ENCODE results near the gene RMI2.
A peak's percentile ranks its signal among the peaks of the same experiment; 100 is the strongest.

Gene RMI2

GRCh38 chr16:11326084-11326736, 19.0 kb upstream of the RMI2 start:
- TF ChIP-seq CTCF (IDR thresholded peaks at IDR 0.05; ENCODE audit: extremely low read depth, missing control alignments): no peak
- no peak for DNase-seq (ENCODE audit: low spot score)

GRCh38 chr16:11326737-11327276, 18.5 kb upstream of the RMI2 start:
- no peak for DNase-seq (ENCODE audit: low spot score)
- TF ChIP-seq CTCF (IDR thresholded peaks at IDR 0.05; ENCODE audit: extremely low read depth, missing control alignments): no peak

DNA sequence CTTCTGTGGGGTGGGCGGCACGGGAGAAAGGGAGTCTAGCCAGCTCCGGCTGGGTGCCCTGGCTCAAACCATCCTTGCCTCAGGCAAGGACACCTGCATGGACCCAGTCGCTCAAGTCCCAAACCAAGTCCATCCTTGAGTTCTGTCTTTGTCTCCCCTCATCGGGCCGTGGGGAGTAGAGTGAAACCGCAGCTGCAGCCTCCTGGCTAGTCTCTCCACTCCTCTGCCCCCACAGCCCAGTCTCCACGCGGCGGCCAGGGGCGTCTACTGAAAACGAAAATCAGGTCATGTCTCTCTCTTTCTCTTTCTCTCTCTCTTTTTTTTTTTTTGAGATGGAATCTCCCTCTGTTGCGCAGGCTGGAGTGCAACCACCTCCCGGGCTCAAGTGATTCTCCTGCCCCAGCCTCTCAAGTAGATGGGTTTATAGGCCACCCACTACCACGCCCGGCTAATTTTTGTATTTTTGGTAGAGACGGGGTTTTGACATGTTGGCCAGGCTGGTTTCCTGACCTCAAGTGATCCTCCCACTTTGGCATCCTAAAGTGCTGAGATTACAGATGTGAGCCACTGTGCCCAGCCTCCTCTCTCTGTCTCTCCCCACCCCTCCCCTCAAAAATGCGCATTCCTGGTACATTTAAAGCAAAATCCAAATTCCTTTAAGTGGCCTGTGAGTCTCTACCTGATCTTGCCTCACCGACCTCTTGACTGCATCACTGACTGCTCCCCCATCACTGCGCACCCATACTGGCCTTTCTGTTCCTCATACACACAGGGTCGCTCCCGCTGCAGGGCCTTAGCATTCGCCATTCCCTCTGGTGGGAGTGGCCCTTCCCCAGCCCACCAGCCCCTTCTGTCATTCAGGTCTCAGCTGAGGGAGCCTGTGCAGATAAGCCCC, 17.7 kb upstream of the RMI2 start:
- no peak for TF ChIP-seq CTCF (IDR thresholded peaks at IDR 0.05; ENCODE audit: extremely low read depth, missing control alignments)
- DNase-seq (ENCODE audit: low spot score): peak; percentile 72

GRCh38 chr16:11328172-11329070, 16.8 kb upstream of the RMI2 start:
- peak; percentile 89 for DNase-seq (ENCODE audit: low spot score)
- no peak for TF ChIP-seq CTCF (IDR thresholded peaks at IDR 0.05; ENCODE audit: extremely low read depth, missing control alignments)

- TF ChIP-seq CTCF (IDR thresholded peaks at IDR 0.05; ENCODE audit: extremely low read depth, missing control alignments): no peak
- peak; percentile 71 for DNase-seq (ENCODE audit: low spot score)
Measured at GRCh38 chr16:11329071-11329491, 16.2 kb upstream of the RMI2 start.

- no peak for DNase-seq (ENCODE audit: low spot score)
- TF ChIP-seq CTCF (IDR thresholded peaks at IDR 0.05; ENCODE audit: extremely low read depth, missing control alignments): no peak
Measured at GRCh38 chr16:11329891-11330290, 15.4 kb upstream of the RMI2 start.
